HG02870 (cell line): ENCODE measurements around the gene YRDC.
A peak's percentile ranks its signal among the peaks of the same experiment; 100 is the strongest.

Experiments
- ATAC-seq: cut with Tn5 transposase; IDR thresholded peaks from one replicate; pipeline ENCODE4 v1.9.1; 2021; ENCODE audit warnings: mild to moderate bottlenecking, moderate library complexity; ENCODE audit not compliant: unreplicated experiment

Gene YRDC

GRCh38 chr1:37807555-37808368 lies at the start of gene YRDC, which contains the start of gene C1orf122:
YRDC (minus strand) TSS chr1:37808208; CDS start chr1:37808180, 28 bp downstream.
C1orf122 (plus strand) TSS chr1:37807790; CDS start chr1:37808405, 615 bp downstream.
- ATAC-seq: peak; percentile 87

GRCh38 chr1:37854406-37854805 lies 46.4 kb upstream of the YRDC start:
- ATAC-seq: no peak

- ATAC-seq: no peak
These were observed 45.1 kb upstream of the YRDC start for GRCh38 chr1:37853157-37853556.

- ATAC-seq: no peak
These were observed 43.8 kb upstream of the YRDC start for GRCh38 chr1:37851782-37852210.

- no peak for ATAC-seq
These were observed 43.3 kb upstream of the YRDC start for GRCh38 chr1:37851262-37851661.

- ATAC-seq: no peak
These were observed 42.4 kb upstream of the YRDC start for GRCh38 chr1:37850352-37850955.

GRCh38 chr1:37849480-37849879 lies 41.5 kb upstream of the YRDC start:
- ATAC-seq: no peak

- ATAC-seq: no peak
These were observed 38.8 kb upstream of the YRDC start for GRCh38 chr1:37846647-37847339.

GRCh38 chr1:37845786-37846185 lies 37.8 kb upstream of the YRDC start:
- no peak for ATAC-seq

- no peak for ATAC-seq
These were observed 37.1 kb upstream of the YRDC start for GRCh38 chr1:37845049-37845646.

GRCh38 chr1:37844536-37844935 lies 36.5 kb upstream of the YRDC start:
- no peak for ATAC-seq

GRCh38 chr1:37841652-37842051 lies 33.6 kb upstream of the YRDC start:
- ATAC-seq: no peak

- ATAC-seq: no peak
These were observed 32.7 kb upstream of the YRDC start for GRCh38 chr1:37840711-37841110.

GRCh38 chr1:37839676-37840075 lies 31.7 kb upstream of the YRDC start:
- no peak for ATAC-seq

- no peak for ATAC-seq
These were observed 28.8 kb upstream of the YRDC start for GRCh38 chr1:37836788-37837187.

GRCh38 chr1:37831809-37832208 lies 23.8 kb upstream of the YRDC start:
- ATAC-seq: no peak

- ATAC-seq: no peak
These were observed 23.1 kb upstream of the YRDC start for GRCh38 chr1:37831109-37831508.

GRCh38 chr1:37828410-37829074 lies 20.5 kb upstream of the YRDC start:
- ATAC-seq: no peak

- no peak for ATAC-seq
These were observed 17.5 kb upstream of the YRDC start for GRCh38 chr1:37825506-37825905.

- no peak for ATAC-seq
These were observed 16.0 kb upstream of the YRDC start for GRCh38 chr1:37824001-37824400.
